H1 (cell line): Measurements from ENCODE around the gene VIT. TPM values are rescaled to one million over a fixed set of nuclear protein-coding genes. Genes with fewer than 3 reads are reported as not detected.

Source experiments
- CTCF ChIA-PET: fragments of 300-600 bp; sonication (Branson Sonifier 250); formaldehyde crosslinking; loops from one replicate; lab custom pipeline; 2021; ENCODE audit not compliant: partially characterized antibody; lab: Charles Lee
- POLR2A ChIA-PET: fragments of 300-600 bp; sonication (Branson Sonifier 250); formaldehyde crosslinking; loops from one replicate; lab custom pipeline; 2021; ENCODE audit warnings: inconsistent platforms; ENCODE audit not compliant: partially characterized antibody; lab: Charles Lee
- DNase-seq, 2 experiments: peaks; one replicate each; pipeline versions ENCODE4 v3.0.0 to v3.0.0-alpha.2; 2010 to 2022; ENCODE audit warnings: low spot score in 2 of 2, low read depth in 1 of 2, mixed read lengths in 1 of 2
- FAIRE-seq: peaks from 2 replicates; lab custom pipeline; 2011; peaks lifted over from hg19 to GRCh38; lab: Jason Lieb, UNC
- H2AFZ ChIP-seq: 2 replicates; pipeline ENCODE4 v1.8.1; 2012; ENCODE audit warnings: low read length, inconsistent platforms
- H2AK5ac ChIP-seq: 2 replicates; pipeline ENCODE4 v1.6.1; 2013; ENCODE audit warnings: low read depth, low read length
- H2BK120ac ChIP-seq: replicated peaks from 2 replicates; pipeline ENCODE3; 2013; ENCODE audit warnings: low read depth, low read length, inconsistent platforms
- H2BK12ac ChIP-seq: 2 replicates; pipeline ENCODE4 v1.6.1; 2013; ENCODE audit warnings: low read depth, low read length
- H2BK15ac ChIP-seq: 2 replicates; pipeline ENCODE4 v1.6.1; 2013; ENCODE audit warnings: low read length
- H2BK20ac ChIP-seq: 2 replicates; pipeline ENCODE4 v1.6.1; 2013; ENCODE audit warnings: low read length
- H2BK5ac ChIP-seq: 2 replicates; pipeline ENCODE4 v1.6.1; 2013; ENCODE audit warnings: low read depth, low read length
- H3K14ac ChIP-seq: 2 replicates; pipeline ENCODE4 v1.6.1; 2013; ENCODE audit warnings: inconsistent platforms; ENCODE audit not compliant: insufficient read length
- H3K18ac ChIP-seq: 2 replicates; pipeline ENCODE4 v1.6.1; 2013; ENCODE audit warnings: low read length; ENCODE audit errors: extremely low read depth
- H3K23ac ChIP-seq: 2 replicates; pipeline ENCODE4 v1.6.1; 2013; ENCODE audit warnings: inconsistent platforms; ENCODE audit not compliant: insufficient read length
- H3K23me2 ChIP-seq: 2 replicates; pipeline ENCODE4 v1.6.1; 2013; ENCODE audit warnings: low read depth, low read length
- H3K27ac ChIP-seq: 2 replicates; pipeline ENCODE4 v1.6.1; 2011; ENCODE audit warnings: low read depth, low read length, inconsistent platforms
- H3K27me3 ChIP-seq, 4 experiments: replicated peaks in 1 of 4; 1 replicate in 1 of 4; 2 replicates in 3 of 4; pipeline versions ENCODE4 v1.6.1 to v1.8.1; 2011 to 2013; ENCODE audit warnings: low read length in 3 of 4, mild to moderate bottlenecking in 3 of 4, inconsistent platforms in 2 of 4, mixed read lengths in 2 of 4, moderate library complexity in 1 of 4; ENCODE audit not compliant: control insufficient read depth in 3 of 4, insufficient read depth in 3 of 4; ENCODE audit errors: extremely low read depth in 1 of 4
- H3K36me3 ChIP-seq, 4 experiments: 2 replicates each; pipeline versions ENCODE4 v1.6.1 to v1.8.1; 2011 to 2013; ENCODE audit warnings: mild to moderate bottlenecking in 4 of 4, low read length in 3 of 4, moderate library complexity in 2 of 4, control low read depth in 1 of 4, inconsistent platforms in 1 of 4; ENCODE audit not compliant: insufficient read depth in 4 of 4, control insufficient read depth in 2 of 4
- H3K4ac ChIP-seq: replicated peaks from 2 replicates; pipeline ENCODE3; 2013; ENCODE audit warnings: low read length, low read depth, mixed read lengths, inconsistent platforms; ENCODE audit not compliant: insufficient read length
- H3K4me1 ChIP-seq, 4 experiments: replicated peaks in 1 of 4; 1 replicate in 1 of 4; 2 replicates in 3 of 4; pipeline versions ENCODE4 v1.6.1 to v1.8.1; 2011 to 2013; ENCODE audit warnings: low read length in 3 of 4, inconsistent platforms in 2 of 4, mixed read lengths in 1 of 4; ENCODE audit not compliant: insufficient read depth in 4 of 4, control insufficient read depth in 3 of 4
- H3K4me2 ChIP-seq, 2 experiments: 2 replicates each; pipeline versions ENCODE4 v1.6.1 to v1.8.1; 2011 to 2013; ENCODE audit warnings: low read depth in 2 of 2, low read length in 2 of 2, control low read depth in 1 of 2, inconsistent platforms in 1 of 2, mild to moderate bottlenecking in 1 of 2; ENCODE audit not compliant: insufficient read depth in 1 of 2
- H3K4me3 ChIP-seq, 4 experiments: fragments of 200-600, 300-600 bp in 1 of 4; sonication (generic), shearing (Covaris generic), sonication (Bioruptor Twin) in 1 of 4; 2 replicates each; pipeline versions ENCODE4 v1.5.1 to v1.8.1; 2011 to 2016; ENCODE audit warnings: low read length in 4 of 4, low read depth in 3 of 4, control low read depth in 2 of 4, inconsistent platforms in 2 of 4, mild to moderate bottlenecking in 2 of 4, mixed read lengths in 1 of 4, moderate library complexity in 1 of 4; ENCODE audit not compliant: insufficient read depth in 2 of 4; ENCODE audit errors: extremely low read depth in 1 of 4
- H3K56ac ChIP-seq: replicated peaks from 2 replicates; pipeline ENCODE3; 2013; ENCODE audit warnings: low read depth, mild to moderate bottlenecking, mixed read lengths, low read length, inconsistent platforms; ENCODE audit not compliant: insufficient read length
- H3K79me1 ChIP-seq: 2 replicates; pipeline ENCODE4 v1.6.1; 2013; ENCODE audit warnings: low read depth, low read length, control low read depth
- H3K79me2 ChIP-seq, 2 experiments: 2 replicates each; pipeline versions ENCODE4 v1.6.1 to v1.8.1; 2012 to 2013; ENCODE audit warnings: low read length in 2 of 2, mild to moderate bottlenecking in 2 of 2, inconsistent platforms in 1 of 2; ENCODE audit not compliant: insufficient read depth in 2 of 2, control insufficient read depth in 1 of 2
- H3K9ac ChIP-seq, 4 experiments: replicated peaks in 1 of 4; 1 replicate in 1 of 4; 2 replicates in 3 of 4; pipeline versions ENCODE4 v1.6.1 to v1.8.1; 2011 to 2013; ENCODE audit warnings: low read depth in 3 of 4, low read length in 3 of 4, control low read depth in 2 of 4, mild to moderate bottlenecking in 2 of 4, moderate library complexity in 2 of 4, inconsistent platforms in 1 of 4; ENCODE audit errors: extremely low read depth in 1 of 4
- H3K9me3 ChIP-seq, 2 experiments: 2 replicates each; pipeline versions ENCODE4 v1.6.1 to v1.8.1; 2012 to 2013; ENCODE audit warnings: mild to moderate bottlenecking in 2 of 2, moderate library complexity in 2 of 2, control low read depth in 1 of 2, inconsistent platforms in 1 of 2, low read depth in 1 of 2, low read length in 1 of 2, mixed read lengths in 1 of 2; ENCODE audit not compliant: insufficient read depth in 2 of 2
- H4K20me1 ChIP-seq, 2 experiments: replicated peaks in 1 of 2; 2 replicates each; pipeline versions ENCODE3 to v1.8.1; 2011 to 2013; ENCODE audit warnings: inconsistent platforms in 2 of 2, low read length in 2 of 2, mild to moderate bottlenecking in 1 of 2; ENCODE audit not compliant: insufficient read depth in 2 of 2, control insufficient read depth in 1 of 2
- H4K5ac ChIP-seq: 2 replicates; pipeline ENCODE4 v1.6.1; 2013; ENCODE audit warnings: low read length, low read depth, mixed read lengths, inconsistent platforms; ENCODE audit not compliant: insufficient read length
- H4K8ac ChIP-seq: 2 replicates; pipeline ENCODE4 v1.8.0; 2013; ENCODE audit warnings: mild to moderate bottlenecking, moderate library complexity, low read length, inconsistent platforms; ENCODE audit not compliant: insufficient read depth; ENCODE audit errors: extremely low read depth
- H4K91ac ChIP-seq: replicated peaks from 2 replicates; pipeline ENCODE3; 2013; ENCODE audit warnings: low read length, mixed read lengths, inconsistent platforms; ENCODE audit not compliant: insufficient read length
- ATF3 ChIP-seq: IDR thresholded peaks from 2 replicates; pipeline ENCODE4 v1.6.1; 2011; ENCODE audit warnings: low read depth, mild to moderate bottlenecking, low read length; ENCODE audit not compliant: insufficient read depth
- CEBPB ChIP-seq: IDR thresholded peaks from 2 replicates; pipeline ENCODE4 v1.6.1; 2012; ENCODE audit warnings: low read depth, low read length
- CREB1 ChIP-seq: IDR thresholded peaks from 2 replicates; pipeline ENCODE4 v1.6.1; 2012; ENCODE audit warnings: inconsistent platforms
- WGBS, 2 experiments: shearing (Covaris generic) in 1 of 2; methylation state at CpG; one replicate each; pipeline versions ENCODE4 v1.1.6 to v1.1.7; 2013 to 2015; ENCODE audit warnings: low lambda C conversion rate in 2 of 2, mixed read lengths in 2 of 2, inconsistent platforms in 1 of 2, low coverage in 1 of 2, missing lambda C conversion rate in 1 of 2; ENCODE audit not compliant: insufficient replicate concordance in 2 of 2, insufficient coverage in 1 of 2, insufficient read length in 1 of 2; ENCODE audit errors: extremely low coverage in 1 of 2, missing lambda C conversion rate in 1 of 2; 5-methylcytosine and 5-hydroxymethylcytosine counted together
- polyA plus RNA-seq, 7 experiments: library from polyadenylated mRNA; depleted of rRNA in 3 of 7; stranded (reverse) in 5 of 7; unstranded in 2 of 7; fragments of >200 nt in 5 of 7; fragments of 200-250 nt in 2 of 7; gene quantifications; 1 replicate in 5 of 7; 2 replicates in 1 of 7; 4 replicates in 1 of 7; pipeline versions ENCODE4 v1.2.1 to v1.2.3, GENCODE V29; 2011 to 2013; ENCODE audit warnings: missing spikeins in 2 of 7, mixed read lengths in 2 of 7
- total RNA-seq: library from RNA; stranded (reverse); fragmentation: NEBNext Ultra II Directional; extraction: Animal tissue kit (Norgen Biotek cat#: 25700); gene quantifications from 2 replicates; pipeline ENCODE4 v1.2.1, GENCODE V29; 2021

Gene VIT
- total and polyA plus RNA-seq, 2 of the 8 experiments (the other 6 are each of a cell fraction or from before 2014, with no cell fraction given), result 0.03 TPM; not detected in 1

GRCh38 chr2:36731941-36732672, 35.6 kb downstream of the VIT start:
- no peaks in the 10 kb centered on the region for H3K79me2 ChIP-seq
- H3K4me1 ChIP-seq, result peaks cover 0 to 4% (median 2%) of the 10 kb centered on the region in 4 experiments; a peak in 3 of 7 replicates
- no peaks in the 10 kb centered on the region for H3K36me3 ChIP-seq
- H4K8ac ChIP-seq, result no peak overlapping the region
- no peak overlapping the region for H2AFZ ChIP-seq
- ChIA-PET CTCF (interaction anchor here (0.6 kb wide), 1 partner anchor 91 kb away, joined by 3 read pairs; no protein-coding TSS in a partner anchor), POLR2A (no interaction called here)
- no peak overlapping the region for H4K5ac ChIP-seq
- no peak overlapping the region for H4K91ac ChIP-seq
- DNase-seq (no peak), FAIRE-seq (no peak)
- H2BK15ac ChIP-seq, result no peak overlapping the region
- H3K27ac ChIP-seq, result no peak overlapping the region
- WGBS, 2 experiments, result 73% methylated on average over 5 of the region's 5 CpGs; no CpG with 5 or more reads in 1 of the 2 experiments
- H2BK20ac ChIP-seq, result 0 out of 2 replicates have a peak overlapping the region, but pooled peaks have one; percentile 40
- TF ChIP-seq ATF3 (no peak), CEBPB (no peak), CREB1 (no peak)
- no peak overlapping the region for H2BK120ac ChIP-seq
- H4K20me1 ChIP-seq, result no peaks in the 10 kb centered on the region
- no peaks in the 10 kb centered on the region for H3K9me3 ChIP-seq
- no peaks in the 10 kb centered on the region for H3K23me2 ChIP-seq
- no peaks in the 10 kb centered on the region; a peak in 1 of 7 replicates for H3K27me3 ChIP-seq
- H3K4me2 ChIP-seq, result no peak overlapping the region
- H2AK5ac ChIP-seq, result peak overlapping the region; percentile 68; the same call in 1 of the 2 replicates
- H3K23ac ChIP-seq, result no peak overlapping the region
- H3K79me1 ChIP-seq, result no peaks in the 10 kb centered on the region
- H3K14ac ChIP-seq, result no peak overlapping the region
- H2BK12ac ChIP-seq, result 0 out of 2 replicates have a peak overlapping the region, but pooled peaks have one; percentile 19
- H3K4me3 ChIP-seq, result no peak overlapping the region
- no peak overlapping the region for H3K56ac ChIP-seq
- H3K9ac ChIP-seq, result no peak overlapping the region
- H3K18ac ChIP-seq, result 0 out of 2 replicates have a peak overlapping the region, but pooled peaks have one; percentile 16
- no peak overlapping the region for H2BK5ac ChIP-seq
- H3K4ac ChIP-seq, result no peak overlapping the region
